Measurements from ENCODE around the gene UTF1. TPM values are rescaled to one million over a fixed set of nuclear protein-coding genes. Genes with fewer than 3 reads are reported as not detected.

Gene UTF1
- total RNA-seq, 1 donor from 2014 or later = not detected

GRCh38 chr10:133196936-133197758 is 32.9 kb upstream of the UTF1 start:
- no peak for DNase-seq (ENCODE audit: low spot score)

- no peak for DNase-seq (ENCODE audit: low spot score)
These were observed 32.2 kb upstream of the UTF1 start for GRCh38 chr10:133197786-133198185.

GRCh38 chr10:133198206-133198605 is 31.8 kb upstream of the UTF1 start:
- no peak for DNase-seq (ENCODE audit: low spot score)

GRCh38 chr10:133198621-133199487 is 31.2 kb upstream of the UTF1 start:
- no peak for DNase-seq (ENCODE audit: low spot score)

- DNase-seq (ENCODE audit: low spot score) = no peak
These were observed 30.5 kb upstream of the UTF1 start for GRCh38 chr10:133199488-133199885.

GRCh38 chr10:133199992-133200611 is 29.9 kb upstream of the UTF1 start:
- DNase-seq (ENCODE audit: low spot score) = no peak

- no peak for DNase-seq (ENCODE audit: low spot score)
These were observed 29.4 kb upstream of the UTF1 start for GRCh38 chr10:133200621-133201031.

- no peak for DNase-seq (ENCODE audit: low spot score)
These were observed 28.7 kb upstream of the UTF1 start for GRCh38 chr10:133201151-133201947.

GRCh38 chr10:133201948-133202725 is 27.9 kb upstream of the UTF1 start:
- DNase-seq (ENCODE audit: low spot score) = no peak

- DNase-seq (ENCODE audit: low spot score) = no peak
These were observed 27.0 kb upstream of the UTF1 start for GRCh38 chr10:133202778-133203651.

GRCh38 chr10:133203652-133204195 is 26.3 kb upstream of the UTF1 start:
- no peak for DNase-seq (ENCODE audit: low spot score)

- no peak for DNase-seq (ENCODE audit: low spot score)
These were observed 25.6 kb upstream of the UTF1 start for GRCh38 chr10:133204226-133205015.

- DNase-seq (ENCODE audit: low spot score) = no peak
These were observed 24.9 kb upstream of the UTF1 start for GRCh38 chr10:133205146-133205545.

GRCh38 chr10:133206356-133207040 is 23.5 kb upstream of the UTF1 start:
- DNase-seq (ENCODE audit: low spot score) = no peak

GRCh38 chr10:133207041-133207600 is 22.9 kb upstream of the UTF1 start:
- no peak for DNase-seq (ENCODE audit: low spot score)

GRCh38 chr10:133207627-133208026 is 22.4 kb upstream of the UTF1 start:
- no peak for DNase-seq (ENCODE audit: low spot score)

- no peak for DNase-seq (ENCODE audit: low spot score)
These were observed 21.6 kb upstream of the UTF1 start for GRCh38 chr10:133208466-133208865.

- no peak for DNase-seq (ENCODE audit: low spot score)
These were observed 20.9 kb upstream of the UTF1 start for GRCh38 chr10:133209117-133209516.

All from ureter (tissue), 1 donor.